ENCODE data around the gene SPATA7. TPM values are rescaled to one million over a fixed set of nuclear protein-coding genes. Genes with fewer than 3 reads are reported as not detected.

Gene SPATA7
- total RNA-seq, 4 donors from 2014 or later = 2.8 to 15.7 (median 10.8) TPM

GRCh38 chr14:88386256-88386794, 868 bp downstream of the SPATA7 start:
- peak overlapping the region in 3 of 4 donors; percentile 62 to 95 (median 84) for H3K4me3 ChIP-seq
- H3K4me1 ChIP-seq = peaks cover 0 to 19% (median 7%) of the 10 kb centered on the region in 4 donors
- intact Hi-C loops (cut with DNase I; ENCODE audit: low total_unique reads) (no loop called here), in situ Hi-C loops (cut with MboI; ENCODE audit: low pct_ligation_motif_present in 1 of 4, low pct_unique_long_range_greater_than_20kb in 1 of 4, low sequenced_read_pairs in 3 of 4) (loop anchor here in 1 of 4 donors (25.0 kb wide), 1 partner anchor 199 kb away; no protein-coding TSS in a partner anchor)
- no peaks in the 10 kb centered on the region for H3K9me3 ChIP-seq
- peak overlapping the region; percentile 78 to 88 (median 82) for H3K27ac ChIP-seq
- 27 to 38% methylated on average over 3 to 9 of the region's 9 CpGs for WGBS, 2 donors (ENCODE audit: low coverage in 1 of 2)
- DNase-seq = no peak
- H3K27me3 ChIP-seq = no peaks in the 10 kb centered on the region
- no peaks in the 10 kb centered on the region for H3K36me3 ChIP-seq
- no peak for TF ChIP-seq CTCF (IDR thresholded peaks at IDR 0.05)
- no peak for TF ChIP-seq POLR2A (IDR thresholded peaks at IDR 0.05)
- TF ChIP-seq POLR2AphosphoS5 (IDR thresholded peaks at IDR 0.05) = no peak
- TF ChIP-seq EP300 (IDR thresholded peaks at IDR 0.05; ENCODE audit: low read depth) = no peak

- intact Hi-C loops (cut with DNase I; ENCODE audit: low total_unique reads) = no loop called here
- no peak overlapping the region for H3K4me3 ChIP-seq
- no peaks in the 10 kb centered on the region for H3K9me3 ChIP-seq
- no peaks in the 10 kb centered on the region for H3K36me3 ChIP-seq
- H3K27me3 ChIP-seq = no peaks in the 10 kb centered on the region
- TF ChIP-seq POLR2A (IDR thresholded peaks at IDR 0.05) = no peak
- no peak for TF ChIP-seq POLR2AphosphoS5 (IDR thresholded peaks at IDR 0.05)
- no peak for TF ChIP-seq EP300 (IDR thresholded peaks at IDR 0.05; ENCODE audit: low read depth)
- no peak for TF ChIP-seq CTCF (IDR thresholded peaks at IDR 0.05)
- DNase-seq = no peak
- no peak overlapping the region for H3K27ac ChIP-seq
- WGBS, 2 donors (ENCODE audit: low coverage in 1 of 2) = 83 to 88% methylated on average over 3 to 6 of the region's 6 CpGs
- peaks cover 0 to 19% (median 7%) of the 10 kb centered on the region in 4 donors for H3K4me1 ChIP-seq
- in situ Hi-C loops (cut with MboI; ENCODE audit: low pct_ligation_motif_present in 1 of 4, low pct_unique_long_range_greater_than_20kb in 1 of 4, low sequenced_read_pairs in 3 of 4) = loop anchor here in 1 of 4 donors (25.0 kb wide), 1 partner anchor 202 kb away; no protein-coding TSS in a partner anchor
Observed at GRCh38 chr14:88388741-88389282, 3.4 kb downstream of the SPATA7 start.

DNA sequence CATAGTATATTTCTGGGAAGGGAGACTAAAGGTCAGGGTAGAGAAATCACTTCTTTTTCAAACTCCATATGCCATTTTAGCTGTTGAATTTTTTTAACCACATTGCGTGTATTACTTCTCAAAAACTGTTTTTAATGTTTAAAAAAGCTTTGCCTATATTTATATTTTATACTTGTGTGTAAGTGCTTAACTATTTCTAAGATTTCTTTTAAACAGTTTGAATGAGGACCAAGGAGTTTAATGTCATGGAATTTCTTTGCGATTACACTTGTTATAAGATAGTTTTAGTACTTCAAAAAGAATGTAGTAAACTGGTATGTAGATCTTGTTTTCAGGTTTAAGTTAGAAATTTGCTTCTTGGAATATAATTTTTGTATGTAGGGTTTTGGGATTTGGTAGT, 7.2 kb downstream of the SPATA7 start:
- intact Hi-C loops (cut with DNase I; ENCODE audit: low total_unique reads) = no loop called here
- H3K9me3 ChIP-seq = no peaks in the 10 kb centered on the region
- peaks cover 0 to 15% (median 3%) of the 10 kb centered on the region in 4 donors for H3K36me3 ChIP-seq
- in situ Hi-C loops (cut with MboI; ENCODE audit: low pct_ligation_motif_present in 1 of 4, low pct_unique_long_range_greater_than_20kb in 1 of 4, low sequenced_read_pairs in 3 of 4) = loop anchor here in 1 of 4 donors (25.0 kb wide), 1 partner anchor 205 kb away; no protein-coding TSS in a partner anchor
- no peak for TF ChIP-seq POLR2A (IDR thresholded peaks at IDR 0.05)
- DNase-seq = no peak
- no peaks in the 10 kb centered on the region for H3K4me1 ChIP-seq
- H3K27ac ChIP-seq = no peak overlapping the region
- no peak overlapping the region for H3K4me3 ChIP-seq
- WGBS, 2 donors (ENCODE audit: low coverage in 1 of 2) = 94 to 100% methylated on average over 2 of the region's 2 CpGs
- no peaks in the 10 kb centered on the region for H3K27me3 ChIP-seq

- in situ Hi-C loops (cut with MboI; ENCODE audit: low pct_ligation_motif_present in 1 of 4, low pct_unique_long_range_greater_than_20kb in 1 of 4, low sequenced_read_pairs in 3 of 4) (no loop called here), intact Hi-C loops (cut with DNase I; ENCODE audit: low total_unique reads) (no loop called here)
- Histone ChIP-seq H3K9me3 (peaks cover 0 to 9% of the 10 kb centered on the region in 2 donors), H3K36me3 (peaks cover 0 to 1% (median 0%) of the 10 kb centered on the region in 4 donors), H3K4me1 (no peaks in the 10 kb centered on the region), H3K4me3 (no peak overlapping the region), H3K27me3 (no peaks in the 10 kb centered on the region), H3K27ac (no peak overlapping the region)
- TF ChIP-seq EP300 (IDR thresholded peaks at IDR 0.05; ENCODE audit: low read depth) (no peak), POLR2A (IDR thresholded peaks at IDR 0.05) (no peak), POLR2AphosphoS5 (IDR thresholded peaks at IDR 0.05) (no peak), CTCF (IDR thresholded peaks at IDR 0.05) (no peak)
- DNase-seq = no peak
- 88% methylated on average over 5 of the region's 5 CpGs; no CpG with 5 or more reads in 1 of the 2 donors for WGBS, 2 donors (ENCODE audit: low coverage in 1 of 2)
Observed at GRCh38 chr14:88411039-88411438, 25.6 kb downstream of the SPATA7 start.

Data from transverse colon (tissue), 4 donors.